HG03469 (cell line): ENCODE data around the gene GSG1L.
"Not testable (repeated sequence)": the region's sequence is repeated elsewhere in the genome, so short reads cannot be mapped to it uniquely, and the experiment has no call there.

Source experiments
- ATAC-seq: cut with Tn5 transposase; IDR thresholded peaks from one replicate; pipeline ENCODE4 v1.9.1; 2021; ENCODE audit warnings: mild to moderate bottlenecking, moderate library complexity, moderate number of reproducible peaks; ENCODE audit not compliant: unreplicated experiment

GSG1L gene

GRCh38 chr16:27745348-27745747, 318.2 kb downstream of the GSG1L start:
- ATAC-seq = no peak

GRCh38 chr16:27743963-27744362, 319.6 kb downstream of the GSG1L start:
- no peak for ATAC-seq

- ATAC-seq = not testable (repeated sequence)
These were observed 320.5 kb downstream of the GSG1L start for GRCh38 chr16:27743001-27743400.

- no peak for ATAC-seq
These were observed 321.2 kb downstream of the GSG1L start for GRCh38 chr16:27742333-27742732.

- no peak for ATAC-seq
These were observed 322.9 kb downstream of the GSG1L start for GRCh38 chr16:27740496-27741201.

GRCh38 chr16:27739606-27740357, 323.7 kb downstream of the GSG1L start:
- ATAC-seq = no peak

- ATAC-seq = no peak
These were observed 324.9 kb downstream of the GSG1L start for GRCh38 chr16:27738596-27738995.
